Spleen (tissue), 7 donors: ENCODE data around the gene C14orf93.

Experiments used
- CTCF ChIP-seq, 11 experiments: fragments of 200-600 bp in 7 of 11; fragments of 450-650 bp in 4 of 11; sonication (generic) in 4 of 11; IDR thresholded peaks in 8 of 11; conservative IDR thresholded peaks in 3 of 11; 1 replicate in 7 of 11; 2 replicates in 4 of 11; pipeline versions ENCODE4 v1.4.0 to v1.8.0; 2016 to 2021; ENCODE audit warnings: antibody characterized with exemption in 11 of 11, inconsistent platforms in 4 of 11, mild to moderate bottlenecking in 1 of 11
- POLR2AphosphoS5 ChIP-seq, 3 donors: sonication (generic); formaldehyde crosslinking; IDR thresholded peaks; one replicate each; pipeline ENCODE4 v1.5.1; 2017; ENCODE audit warnings: antibody characterized with exemption in 3 of 3
- donor health status: DM: no; HTN: no; CAD: no; lungs with moderate emphysema.
- donor health status: DM: no; HTN: no; CAD: no.
- donor health status: DM: no; HTN: no; CAD: no.

- no peak for TF ChIP-seq CTCF (IDR thresholded peaks at IDR 0.05 in 8 of 11, conservative IDR thresholded peaks at IDR 0.05 in 3 of 11)
- no peak for TF ChIP-seq POLR2AphosphoS5 (IDR thresholded peaks at IDR 0.05)
Measured at GRCh38 chr14:23042162-23042965, 32.4 kb upstream of the C14orf93 start, which contains the start of gene PSMB11.
